ENCODE data around the gene ESD. TPM values are rescaled to one million over a fixed set of nuclear protein-coding genes. Genes with fewer than 3 reads are reported as not detected.

ESD gene
- total RNA-seq, 1 experiment from 2014 or later: 78.8 TPM

DNA sequence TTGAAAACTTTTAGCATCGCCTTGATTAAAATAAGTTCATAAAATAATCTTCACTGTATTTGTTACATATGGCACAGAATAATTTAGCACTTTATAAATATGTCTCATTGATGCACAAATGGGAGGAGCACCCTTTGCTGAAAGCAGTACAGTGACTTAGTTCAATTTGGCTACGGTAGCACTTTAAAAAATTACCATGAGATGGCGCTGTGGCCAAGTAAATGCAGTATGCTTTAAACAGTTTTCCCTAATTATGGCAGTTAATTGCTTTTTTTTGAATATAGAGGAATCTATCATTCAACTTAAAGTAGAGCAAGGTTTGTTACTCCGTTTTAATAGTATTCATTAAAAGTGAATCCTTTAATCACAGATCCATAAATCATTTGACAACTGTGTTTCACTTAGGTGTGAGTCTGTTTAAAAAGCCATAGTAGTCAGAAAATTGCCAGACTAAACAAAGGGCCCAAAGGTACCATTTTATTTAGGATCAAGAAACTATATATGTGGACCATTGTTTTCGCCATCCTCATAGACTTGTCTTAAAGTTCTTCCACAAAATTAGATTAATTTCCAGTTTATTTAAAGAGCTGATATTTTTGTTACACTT is 34.7 kb upstream of the ESD start:
- Histone ChIP-seq H3K9ac (ENCODE audit: extremely low read depth, insufficient read length, low read length) (no peak overlapping the region), H4K20me1 (ENCODE audit: control insufficient read depth, insufficient read depth, insufficient read length) (no peaks in the 10 kb centered on the region), H2BK15ac (ENCODE audit: low read depth, low read length) (no peak overlapping the region), H4K8ac (replicated peaks; ENCODE audit: insufficient read length, low read depth, low read length) (no peak overlapping the region), H3K27ac (ENCODE audit: insufficient read length, low read depth, low read length) (no peak overlapping the region), H3K9me3 (ENCODE audit: control insufficient read depth, low read depth, low read length) (no peaks in the 10 kb centered on the region), H2AK5ac (ENCODE audit: insufficient read length, low read length) (no peak overlapping the region), H3K79me2 (ENCODE audit: insufficient read depth, low read length) (no peaks in the 10 kb centered on the region), H3K23me2 (ENCODE audit: insufficient read length, low read depth, low read length, poor library complexity, severe bottlenecking) (no peaks in the 10 kb centered on the region), H3K23ac (ENCODE audit: insufficient read length, low read depth, low read length) (no peak overlapping the region), H3T11ph (ENCODE audit: low read length) (no peak overlapping the region), H3K27me3 (ENCODE audit: insufficient read depth, low read length) (no peaks in the 10 kb centered on the region), H2BK5ac (ENCODE audit: insufficient read length, low read length) (no peak overlapping the region), H2AFZ (ENCODE audit: low read length) (no peak overlapping the region), H2BK12ac (ENCODE audit: insufficient read length, low read depth, low read length) (no peak overlapping the region), H3K4ac (ENCODE audit: low read depth, low read length) (no peak overlapping the region), H3K18ac (ENCODE audit: insufficient read length, low read depth, low read length) (no peak overlapping the region), H3K79me1 (ENCODE audit: insufficient read depth, low read depth, low read length, poor library complexity, severe bottlenecking) (no peaks in the 10 kb centered on the region), H3K14ac (ENCODE audit: insufficient read depth, low read length) (no peak overlapping the region), H4K91ac (ENCODE audit: insufficient read length, low read depth, low read length) (no peak overlapping the region), H2BK20ac (ENCODE audit: low read depth, low read length, poor library complexity, severe bottlenecking) (no peak overlapping the region), H3K4me2 (ENCODE audit: insufficient read depth, insufficient read length, low read length) (no peak overlapping the region), H3K4me1 (ENCODE audit: insufficient read depth, low read length) (no peaks in the 10 kb centered on the region), H3K56ac (ENCODE audit: insufficient read length, low read depth, low read length) (no peak overlapping the region), H2BK120ac (ENCODE audit: low read depth, low read length, poor library complexity, severe bottlenecking) (no peak overlapping the region), H4K5ac (ENCODE audit: insufficient read length, low read depth, low read length) (no peak overlapping the region)
- Mint-ChIP-seq H3K4me1 (peaks cover 0 to 6% of the 10 kb centered on the region in 2 experiments; a peak in 2 of 4 replicates), H3K4me3 (no peak overlapping the region), H3K36me3 (ENCODE audit: insufficient read depth in 1 of 3, low read depth in 3 of 3) (0 out of 7 replicates have a peak, but pooled peaks cover 0 to 6% (median 0%) of the 10 kb centered on the region in 3 experiments), H3K27me3 (ENCODE audit: low read depth) (no peaks in the 10 kb centered on the region), H3K27ac (no peak overlapping the region), H3K9me3 (peaks cover 0 to 4% of the 10 kb centered on the region in 2 experiments; a peak in 1 of 5 replicates)
- no peak for DNase-seq
- peak; percentile 94 for TF ChIP-seq CTCF (conservative IDR thresholded peaks at IDR 0.05)
- WGBS (ENCODE audit: extremely low coverage, insufficient read length, low lambda C conversion rate): no CpG with 5 or more reads among the region's 5 CpGs
